Lower leg skin (tissue), 4 donors: ENCODE data around the gene GPC6. TPM values are rescaled to one million over a fixed set of nuclear protein-coding genes. Genes with fewer than 3 reads are reported as not detected.

Experiments
- DNase-seq, 2 donors: peaks; one replicate each; pipeline ENCODE4 v3.0.0-alpha.2; 2019; ENCODE audit warnings: low spot score in 2 of 2
- H3K4me3 ChIP-seq: fragments of 200-600 bp; sonication (generic); 2 replicates; pipeline ENCODE4 v1.5.1; 2017; ENCODE audit warnings: mild to moderate bottlenecking, low read depth; ENCODE audit not compliant: poor library complexity, severe bottlenecking
- POLR2A ChIP-seq, 2 donors: fragments of 450-650 bp; IDR thresholded peaks; one replicate each; pipeline ENCODE4 v1.6.1; 2016 to 2017; ENCODE audit warnings: antibody characterized with exemption in 2 of 2, mild to moderate bottlenecking in 1 of 2, moderate library complexity in 1 of 2
- WGBS, 2 donors: methylation state at CpG; one replicate each; pipeline ENCODE4 v1.1.5; 2018; 5-methylcytosine and 5-hydroxymethylcytosine counted together
- intact Hi-C: fragments of 100-400 bp; cut with DNase I; formaldehyde crosslinking; loops from one replicate; pipeline ENCODE4 v1.15.0; 2023; ENCODE audit warnings: low total_unique reads
- total RNA-seq, 4 donors: library from RNA; depleted of rRNA; stranded (reverse); fragments of >200 nt; gene quantifications; one replicate each; pipeline ENCODE4 v1.1.0, GENCODE V29; 2016
- TF ChIP-seq, protein P1 (sequence below), 3 donors: fragments of 450-650 bp; IDR thresholded peaks; one replicate each; pipeline ENCODE4 v1.5.1; 2016; ENCODE audit warnings: antibody characterized with exemption in 3 of 3, mild to moderate bottlenecking in 3 of 3, moderate library complexity in 2 of 3

Gene GPC6
- total RNA-seq, 4 donors from 2014 or later = 1.4 to 5.2 (median 2.5) TPM

DNA sequence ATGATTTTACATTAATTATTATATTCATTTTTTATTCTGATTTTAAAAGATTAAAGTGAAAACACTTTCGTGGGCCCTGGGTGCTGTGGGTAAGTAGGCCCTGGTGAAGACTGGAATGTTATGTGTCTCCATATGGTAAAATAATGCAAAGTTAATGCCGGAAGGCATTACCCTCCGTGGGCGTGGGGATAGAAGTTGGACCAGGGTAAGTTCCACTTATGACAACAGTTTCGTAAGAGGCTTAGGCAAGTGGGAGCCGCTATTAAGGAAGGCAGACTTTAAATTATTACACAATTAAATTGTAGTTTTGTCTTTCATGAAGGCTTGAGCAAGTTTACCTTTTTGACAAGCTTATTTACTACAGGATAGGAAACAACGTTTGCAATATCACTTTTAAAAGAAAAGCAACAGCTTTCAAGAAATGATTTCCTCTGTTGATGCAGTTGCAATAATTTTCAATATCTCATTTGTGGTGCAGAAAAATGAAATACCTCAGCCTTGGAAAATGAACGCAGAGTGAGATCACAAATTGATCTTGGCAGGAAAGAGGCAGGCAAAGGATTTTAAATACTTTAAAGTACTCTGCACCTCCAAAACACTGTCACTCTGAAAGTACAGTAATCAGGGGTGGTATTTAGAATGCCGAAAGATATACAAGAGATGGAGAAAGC, 942.3 kb downstream of the GPC6 start:
- no peak for DNase-seq
- intact Hi-C loops = no loop called here
- no peak for TF ChIP-seq POLR2A (IDR thresholded peaks at IDR 0.05)
- TF ChIP-seq, protein P1, sequence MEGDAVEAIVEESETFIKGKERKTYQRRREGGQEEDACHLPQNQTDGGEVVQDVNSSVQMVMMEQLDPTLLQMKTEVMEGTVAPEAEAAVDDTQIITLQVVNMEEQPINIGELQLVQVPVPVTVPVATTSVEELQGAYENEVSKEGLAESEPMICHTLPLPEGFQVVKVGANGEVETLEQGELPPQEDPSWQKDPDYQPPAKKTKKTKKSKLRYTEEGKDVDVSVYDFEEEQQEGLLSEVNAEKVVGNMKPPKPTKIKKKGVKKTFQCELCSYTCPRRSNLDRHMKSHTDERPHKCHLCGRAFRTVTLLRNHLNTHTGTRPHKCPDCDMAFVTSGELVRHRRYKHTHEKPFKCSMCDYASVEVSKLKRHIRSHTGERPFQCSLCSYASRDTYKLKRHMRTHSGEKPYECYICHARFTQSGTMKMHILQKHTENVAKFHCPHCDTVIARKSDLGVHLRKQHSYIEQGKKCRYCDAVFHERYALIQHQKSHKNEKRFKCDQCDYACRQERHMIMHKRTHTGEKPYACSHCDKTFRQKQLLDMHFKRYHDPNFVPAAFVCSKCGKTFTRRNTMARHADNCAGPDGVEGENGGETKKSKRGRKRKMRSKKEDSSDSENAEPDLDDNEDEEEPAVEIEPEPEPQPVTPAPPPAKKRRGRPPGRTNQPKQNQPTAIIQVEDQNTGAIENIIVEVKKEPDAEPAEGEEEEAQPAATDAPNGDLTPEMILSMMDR (IDR thresholded peaks at IDR 0.05) = no peak
- no peak overlapping the region for H3K4me3 ChIP-seq
- WGBS, 2 donors = 65 to 69% methylated on average over 9 of the region's 9 CpGs

DNA sequence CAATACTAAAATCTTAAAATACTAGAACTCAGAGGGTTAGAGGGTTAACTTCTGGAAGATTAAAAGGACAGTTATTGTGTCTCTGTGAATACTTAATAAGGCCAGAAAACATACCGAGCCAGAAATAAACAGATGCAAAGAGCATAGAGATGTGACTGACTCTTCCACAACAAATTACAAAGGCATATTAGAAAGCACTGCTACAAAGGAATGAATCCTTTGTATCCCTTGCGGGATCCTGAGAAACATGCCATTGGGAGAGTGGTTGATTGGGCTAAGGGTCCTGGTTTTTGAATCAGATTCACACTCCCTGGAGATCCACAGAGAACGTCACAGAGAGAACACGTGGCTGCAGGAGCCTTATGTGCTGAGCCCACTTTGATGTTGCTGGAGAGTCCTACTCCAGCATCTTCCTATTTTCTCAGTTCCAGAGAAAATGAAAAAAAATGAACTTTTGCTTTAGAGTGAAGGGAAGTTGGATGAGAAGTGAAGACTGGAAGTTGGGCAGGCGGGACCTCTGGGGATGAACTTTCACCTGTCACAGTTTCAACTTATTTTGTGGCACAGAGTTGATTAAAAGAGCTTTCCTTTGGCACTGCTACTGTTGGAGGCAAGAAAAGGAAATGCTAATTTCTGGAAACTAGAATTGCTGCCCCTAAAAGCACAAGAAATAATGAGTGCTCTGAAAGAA, 943.0 kb downstream of the GPC6 start:
- intact Hi-C loops = no loop called here
- H3K4me3 ChIP-seq = no peak overlapping the region
- TF ChIP-seq, protein P1 (IDR thresholded peaks at IDR 0.05) = no peak
- no peak for TF ChIP-seq POLR2A (IDR thresholded peaks at IDR 0.05)
- 43 to 52% methylated on average over 5 of the region's 5 CpGs for whole genome bisulfite sequencing, 2 donors
- DNase-seq = no peak

DNA sequence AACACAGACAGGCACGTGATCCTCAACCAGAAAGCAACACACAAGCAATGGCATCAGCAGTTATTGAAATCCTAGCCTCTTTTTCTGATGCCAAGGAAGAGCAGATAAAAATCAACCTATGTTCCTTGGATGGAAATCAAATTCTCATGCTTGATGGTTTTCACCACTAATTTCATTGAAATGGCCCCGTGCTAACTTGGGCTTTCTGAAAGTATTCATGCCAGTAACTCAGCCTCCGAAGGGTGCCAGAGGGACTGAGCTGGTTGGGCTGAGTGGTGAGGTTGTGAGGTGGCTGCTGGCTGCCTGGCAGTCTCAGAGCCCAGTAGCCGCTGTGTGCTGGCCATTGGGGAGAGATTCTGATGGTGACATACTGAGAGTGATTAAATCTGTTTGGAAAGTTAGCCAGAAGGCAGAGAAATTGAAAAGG, 943.6 kb downstream of the GPC6 start:
- WGBS, 2 donors = 25 to 39% methylated on average over 4 of the region's 4 CpGs
- TF ChIP-seq POLR2A (IDR thresholded peaks at IDR 0.05) = no peak
- TF ChIP-seq, protein P1 (IDR thresholded peaks at IDR 0.05) = no peak
- intact Hi-C loops = no loop called here
- no peak for DNase-seq
- H3K4me3 ChIP-seq = no peak overlapping the region

DNA sequence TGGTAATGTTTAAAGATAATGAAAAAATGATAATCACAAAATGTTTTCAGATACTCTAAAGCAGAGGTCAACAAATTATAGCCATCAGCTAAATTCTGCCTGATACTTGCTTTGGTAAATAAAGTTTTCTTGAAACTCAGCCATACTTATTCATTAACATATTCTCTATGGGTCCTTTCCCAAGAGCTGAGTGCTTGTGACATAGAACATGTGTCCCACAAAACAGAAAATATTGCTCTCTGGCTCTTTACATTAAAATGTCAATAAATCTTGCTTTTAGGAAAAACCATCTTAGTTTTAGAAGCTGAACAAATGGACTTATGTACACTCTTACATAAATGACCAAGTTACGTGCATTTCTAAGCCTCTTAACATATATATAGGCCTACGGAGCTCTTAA, 945.8 kb downstream of the GPC6 start:
- intact Hi-C loops = no loop called here
- TF ChIP-seq POLR2A (IDR thresholded peaks at IDR 0.05) = no peak
- TF ChIP-seq, protein P1 (IDR thresholded peaks at IDR 0.05) = no peak
- no peak overlapping the region for H3K4me3 ChIP-seq
- DNase-seq = no peak
- 95 to 96% methylated on average over 2 of the region's 2 CpGs for WGBS, 2 donors

DNA sequence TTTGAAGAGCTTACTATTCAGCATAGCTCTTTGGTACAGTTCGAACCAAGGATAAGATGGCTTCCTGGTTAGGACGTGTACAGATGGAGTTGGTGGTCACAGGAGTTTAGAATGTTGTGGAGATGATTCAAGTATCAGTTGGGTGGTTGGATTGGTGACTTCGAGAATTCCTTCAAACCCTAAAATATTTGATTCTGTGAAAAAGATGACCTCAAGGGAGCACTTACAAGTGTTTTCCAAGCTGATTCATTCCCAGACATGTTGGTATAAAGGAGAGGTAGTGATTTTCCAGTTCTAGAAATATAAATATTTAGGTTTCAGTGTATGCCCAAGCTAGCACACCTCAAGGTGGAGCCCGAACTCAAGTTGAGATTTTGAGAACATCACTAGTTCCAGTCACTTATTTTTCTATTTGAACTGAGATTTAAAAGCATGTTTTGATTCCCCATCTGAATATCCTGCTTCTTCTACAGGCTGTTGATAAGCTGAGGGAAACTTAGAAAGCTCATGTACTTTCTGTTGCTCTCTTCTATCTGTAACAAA, 946.8 kb downstream of the GPC6 start:
- no peak overlapping the region for H3K4me3 ChIP-seq
- TF ChIP-seq, protein P1 (IDR thresholded peaks at IDR 0.05) = no peak
- no peak for TF ChIP-seq POLR2A (IDR thresholded peaks at IDR 0.05)
- intact Hi-C loops = no loop called here
- no peak for DNase-seq
- 86 to 93% methylated on average over 4 of the region's 4 CpGs for WGBS, 2 donors
